ENCODE results near the gene HPCA. TPM values are rescaled to one million over a fixed set of nuclear protein-coding genes. Genes with fewer than 3 reads are reported as not detected.
A peak's percentile ranks its signal among the peaks of the same experiment; 100 is the strongest.

HPCA gene
- total and polyA plus RNA-seq, 2 of the 8 experiments (the other 6 are each of a cell fraction or from before 2014, with no cell fraction given) = 0.70 to 1.4 TPM

DNA sequence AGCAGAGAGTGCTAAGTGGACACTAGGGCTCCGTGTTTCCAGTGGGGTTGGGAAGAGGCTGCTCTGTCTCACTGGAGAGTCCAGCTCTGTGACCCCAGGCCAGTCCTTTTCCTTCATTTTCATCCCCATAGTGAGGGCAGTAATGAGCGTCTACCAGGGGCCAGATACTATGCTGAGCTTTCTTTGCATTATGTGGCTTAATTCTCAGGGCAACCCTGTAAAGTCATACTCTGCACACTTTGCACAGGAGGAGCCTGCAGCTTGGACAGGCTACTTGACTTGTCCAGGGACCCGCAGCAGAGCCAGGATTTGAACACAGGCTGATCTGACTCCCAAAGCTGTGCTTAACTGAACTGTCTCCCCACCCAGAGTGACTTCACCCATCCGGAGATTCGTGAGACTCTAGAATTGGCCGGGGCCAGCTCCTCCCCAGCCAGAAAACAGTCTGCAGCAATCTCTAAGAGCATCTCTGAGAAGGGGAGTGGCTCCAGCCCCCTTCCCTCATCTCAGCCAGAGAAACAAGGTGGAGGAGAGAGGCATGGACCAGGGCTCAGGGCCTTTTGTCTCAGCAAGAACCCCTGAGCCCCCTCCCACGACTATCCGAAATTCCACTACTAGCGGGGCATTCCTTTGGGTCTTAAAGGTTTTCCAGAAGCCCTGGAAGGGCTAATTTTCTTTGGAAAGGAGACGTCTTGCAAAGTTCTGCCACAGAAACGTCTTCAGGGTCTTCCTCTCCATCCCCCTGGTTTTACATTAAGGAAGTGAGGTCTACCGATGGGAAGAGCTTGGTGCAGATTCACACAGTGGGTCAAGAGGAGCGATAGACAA lies 14.7 kb upstream of the HPCA start:
- Histone ChIP-seq H3K4me2 (ENCODE audit: insufficient read depth in 1 of 2, low read depth in 2 of 2, low read length in 2 of 2) (peak overlapping the region; percentile 57 to 92), H3K4ac (replicated peaks; ENCODE audit: insufficient read length, low read depth, low read length) (no peak overlapping the region), H2AFZ (ENCODE audit: low read length) (no peak overlapping the region), H3K4me1 (replicated peaks in 1 of 4; ENCODE audit: control insufficient read depth in 3 of 4, insufficient read depth in 4 of 4, low read length in 3 of 4) (peaks cover 6 to 31% (median 22%) of the 10 kb centered on the region in 4 experiments), H3K36me3 (ENCODE audit: control insufficient read depth in 2 of 4, insufficient read depth in 4 of 4, low read length in 3 of 4) (no peaks in the 10 kb centered on the region; a peak in 1 of 8 replicates), H2AK5ac (ENCODE audit: low read depth, low read length) (peak overlapping the region; percentile 8; the same call in 1 of the 2 replicates), H3K79me1 (ENCODE audit: low read depth, low read length) (no peaks in the 10 kb centered on the region), H2BK120ac (replicated peaks; ENCODE audit: low read depth, low read length) (no peak overlapping the region), H3K9me3 (ENCODE audit: insufficient read depth in 2 of 2, low read depth in 1 of 2, low read length in 1 of 2) (no peaks in the 10 kb centered on the region), H2BK20ac (ENCODE audit: low read length) (no peak overlapping the region), H3K23me2 (ENCODE audit: low read depth, low read length) (peaks cover 6% of the 10 kb centered on the region; the same call in 1 of the 2 replicates), H3K27me3 (replicated peaks in 1 of 4; ENCODE audit: control insufficient read depth in 3 of 4, extremely low read depth in 1 of 4, insufficient read depth in 3 of 4, low read length in 3 of 4) (peaks cover 6 to 35% (median 28%) of the 10 kb centered on the region in 4 experiments), H4K5ac (ENCODE audit: insufficient read length, low read depth, low read length) (no peak overlapping the region), H2BK5ac (ENCODE audit: low read depth, low read length) (no peak overlapping the region), H3K18ac (ENCODE audit: extremely low read depth, low read length) (peak overlapping the region; percentile 57; the same call in 1 of the 2 replicates), H3K14ac (ENCODE audit: insufficient read length) (no peak overlapping the region), H4K20me1 (replicated peaks in 1 of 2; ENCODE audit: control insufficient read depth in 1 of 2, insufficient read depth in 2 of 2, low read length in 2 of 2) (peaks cover 0 to 2% of the 10 kb centered on the region in 2 experiments), H3K23ac (ENCODE audit: insufficient read length) (no peak overlapping the region), H3K79me2 (ENCODE audit: control insufficient read depth in 1 of 2, insufficient read depth in 2 of 2, low read length in 2 of 2) (no peaks in the 10 kb centered on the region), H3K4me3 (ENCODE audit: extremely low read depth in 1 of 4, insufficient read depth in 2 of 4, low read depth in 3 of 4, low read length in 4 of 4) (peak overlapping the region; percentile 28 to 65 (median 37); a peak in 6 of 8 replicates), H4K8ac (ENCODE audit: extremely low read depth, insufficient read depth, low read length) (no peak overlapping the region), H3K27ac (ENCODE audit: low read depth, low read length) (no peak overlapping the region), H2BK15ac (ENCODE audit: low read length) (no peak overlapping the region), H3K56ac (replicated peaks; ENCODE audit: insufficient read length, low read depth, low read length) (no peak overlapping the region), H2BK12ac (ENCODE audit: low read depth, low read length) (peak overlapping the region; percentile 60; the same call in 1 of the 2 replicates), H4K91ac (replicated peaks; ENCODE audit: insufficient read length, low read length) (peak overlapping the region; percentile 12), H3K9ac (replicated peaks in 1 of 4; ENCODE audit: extremely low read depth in 1 of 4, low read depth in 3 of 4, low read length in 3 of 4) (no peak overlapping the region; a peak in 1 of 7 replicates)
- DNase-seq (ENCODE audit: low read depth in 1 of 2, low spot score in 2 of 2) (no peak), FAIRE-seq (no peak)
- TF ChIP-seq SUZ12 (IDR thresholded peaks at IDR 0.05; ENCODE audit: low read length) (peak; percentile 61; the same call in 1 of the 2 replicates), KDM4A (IDR thresholded peaks at IDR 0.05; ENCODE audit: low read depth, low read length, severe bottlenecking) (no peak), CBX5 (IDR thresholded peaks at IDR 0.05; ENCODE audit: low read depth, low read length) (no peak), EZH2 (IDR thresholded peaks at IDR 0.05; ENCODE audit: low read depth, low read length, severe bottlenecking) (peak; percentile 50)
- 43% methylated on average over 13 of the region's 13 CpGs; no CpG with 5 or more reads in 1 of the 2 experiments for WGBS, 2 experiments (ENCODE audit: extremely low coverage in 1 of 2, insufficient coverage in 1 of 2, insufficient read length in 1 of 2, insufficient replicate concordance in 2 of 2, low coverage in 1 of 2, low lambda C conversion rate in 2 of 2, missing lambda C conversion rate in 1 of 2)
- POLR2A ChIA-PET (ENCODE audit: partially characterized antibody) = interaction anchor here (0.6 to 3.0 kb wide), 7 partner anchors 8 to 195 kb away, joined by 3 to 10 read pairs (median 4); partner anchors contain the start of genes HPCA, S100PBP and YARS1
- CTCF ChIA-PET (ENCODE audit: partially characterized antibody) = interaction anchor here (0.6 to 19.0 kb wide), 19 partner anchors 10 to 1896 kb away, joined by 3 to 382 read pairs (median 4); partner anchors contain the start of gene HPCA
